Fibroblast of skin of right quadriceps (primary cell): Measurements from ENCODE around the gene SPATA32.
A peak's percentile ranks its signal among the peaks of the same experiment; 100 is the strongest.
"Not testable (repeated sequence)": the region's sequence is repeated elsewhere in the genome, so short reads cannot be mapped to it uniquely, and the experiment has no call there.

Experiments used
- DNase-seq: peaks from one replicate; pipeline ENCODE4 v3.0.0-alpha.2; 2013

The SPATA32 gene

DNA sequence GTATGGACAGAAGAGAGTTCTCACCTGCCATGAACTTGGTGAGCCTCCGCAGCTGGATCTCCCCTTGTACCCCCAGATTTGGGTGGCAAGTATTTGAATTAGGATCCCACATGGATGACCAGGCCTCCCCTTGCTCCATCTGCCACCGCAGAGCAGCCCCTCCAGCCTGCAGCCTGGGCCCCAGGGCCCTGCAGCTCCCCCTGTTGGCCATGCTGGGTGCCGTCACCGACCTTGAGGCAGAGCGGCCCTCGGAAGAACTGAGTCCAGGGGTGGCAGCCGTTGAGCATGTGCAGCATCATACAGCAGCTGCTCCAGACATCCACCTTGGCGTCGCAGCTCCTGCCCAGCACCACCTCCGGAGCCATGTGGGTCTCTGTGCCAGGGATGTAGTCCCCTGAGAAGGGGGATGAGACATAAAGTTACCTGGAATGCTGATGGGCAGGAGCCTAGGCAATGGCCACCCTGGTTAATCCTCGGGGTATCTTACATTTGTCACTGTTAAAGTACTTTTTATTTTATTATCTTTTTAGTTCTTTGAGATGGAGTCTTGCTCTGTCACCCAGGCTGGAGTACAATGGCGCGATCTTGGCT, 9.0 kb upstream of the SPATA32 start:
- no peak for DNase-seq

DNA sequence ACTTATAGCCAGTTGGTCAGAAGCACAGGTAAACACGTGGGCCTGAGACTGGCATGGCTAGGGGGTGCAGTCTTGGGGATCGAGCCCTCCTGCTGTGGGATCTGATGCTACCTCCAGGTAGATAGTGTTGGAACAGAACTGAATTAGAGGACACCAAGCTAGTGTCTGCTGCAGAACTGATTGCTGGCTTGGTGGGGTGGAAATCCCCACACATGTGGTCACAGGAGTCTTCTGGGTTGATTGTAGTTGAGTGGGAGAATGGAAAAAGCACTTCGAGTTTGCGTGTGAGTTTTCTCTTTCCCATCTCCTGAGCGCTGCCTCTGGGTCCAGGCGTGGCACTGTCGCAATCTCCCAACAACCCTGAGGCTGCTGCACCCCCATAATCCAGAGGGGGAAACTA, 8.0 kb upstream of the SPATA32 start:
- no peak for DNase-seq

DNA sequence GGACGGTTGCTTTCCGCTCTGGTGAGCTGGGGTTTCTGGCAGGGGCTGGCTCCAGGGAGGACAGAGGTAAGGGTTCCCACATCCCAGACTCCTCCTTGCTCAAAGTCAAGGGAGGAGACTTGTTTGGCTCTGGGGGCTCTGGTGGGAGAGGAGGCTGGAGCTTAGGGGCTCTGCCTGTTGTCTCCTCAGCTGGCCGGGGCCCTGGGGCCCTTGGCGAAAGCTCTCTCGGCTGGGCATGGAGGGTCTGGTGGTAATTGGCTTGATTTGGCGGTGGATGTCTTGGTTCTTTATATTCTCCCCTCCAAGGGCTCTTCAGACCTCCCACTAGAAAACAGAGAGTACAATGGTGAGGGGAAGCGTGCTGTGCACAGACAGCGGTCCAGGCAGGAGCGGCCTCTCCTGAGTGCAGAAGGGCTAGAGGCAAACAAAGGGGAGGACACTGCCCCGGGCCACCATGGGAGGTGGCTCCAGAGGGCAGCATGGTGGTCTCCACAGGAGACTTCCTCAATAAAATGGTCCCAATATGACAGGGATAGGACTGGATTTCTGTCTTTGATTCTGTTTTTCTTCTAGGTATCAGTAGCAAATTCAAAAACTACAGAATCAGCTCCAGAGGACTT, 5.7 kb upstream of the SPATA32 start:
- no peak for DNase-seq

- no peak for DNase-seq
Observed at GRCh38 chr17:45266372-45266926, 4.6 kb upstream of the SPATA32 start.

GRCh38 chr17:45265821-45266220, 3.9 kb upstream of the SPATA32 start:
- DNase-seq, result peak; percentile 83

DNA sequence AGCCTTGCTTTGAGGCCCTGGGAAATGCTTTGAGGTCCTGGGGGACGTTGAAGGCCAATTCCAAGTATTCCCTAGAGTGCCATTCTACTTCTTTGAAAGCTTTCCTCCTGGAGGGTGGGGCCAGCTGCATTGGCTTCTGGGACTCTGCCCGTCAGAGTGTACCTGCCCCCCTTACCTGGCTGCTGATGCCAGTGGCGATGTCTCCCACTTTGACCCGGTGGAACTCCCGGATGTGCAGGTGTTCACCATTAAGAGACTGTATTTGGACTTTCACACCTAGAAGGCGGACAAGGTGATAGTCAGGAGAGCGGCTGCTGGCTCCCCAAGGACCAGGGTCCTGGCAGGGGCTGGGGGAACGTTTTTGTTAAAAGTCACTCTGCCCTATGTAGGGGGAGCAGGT, 3.1 kb upstream of the SPATA32 start:
- DNase-seq, result no peak

GRCh38 chr17:45264430-45264829, 2.5 kb upstream of the SPATA32 start:
- no peak for DNase-seq

GRCh38 chr17:45263477-45263860, 1.6 kb upstream of the SPATA32 start:
- DNase-seq, result no peak

DNA sequence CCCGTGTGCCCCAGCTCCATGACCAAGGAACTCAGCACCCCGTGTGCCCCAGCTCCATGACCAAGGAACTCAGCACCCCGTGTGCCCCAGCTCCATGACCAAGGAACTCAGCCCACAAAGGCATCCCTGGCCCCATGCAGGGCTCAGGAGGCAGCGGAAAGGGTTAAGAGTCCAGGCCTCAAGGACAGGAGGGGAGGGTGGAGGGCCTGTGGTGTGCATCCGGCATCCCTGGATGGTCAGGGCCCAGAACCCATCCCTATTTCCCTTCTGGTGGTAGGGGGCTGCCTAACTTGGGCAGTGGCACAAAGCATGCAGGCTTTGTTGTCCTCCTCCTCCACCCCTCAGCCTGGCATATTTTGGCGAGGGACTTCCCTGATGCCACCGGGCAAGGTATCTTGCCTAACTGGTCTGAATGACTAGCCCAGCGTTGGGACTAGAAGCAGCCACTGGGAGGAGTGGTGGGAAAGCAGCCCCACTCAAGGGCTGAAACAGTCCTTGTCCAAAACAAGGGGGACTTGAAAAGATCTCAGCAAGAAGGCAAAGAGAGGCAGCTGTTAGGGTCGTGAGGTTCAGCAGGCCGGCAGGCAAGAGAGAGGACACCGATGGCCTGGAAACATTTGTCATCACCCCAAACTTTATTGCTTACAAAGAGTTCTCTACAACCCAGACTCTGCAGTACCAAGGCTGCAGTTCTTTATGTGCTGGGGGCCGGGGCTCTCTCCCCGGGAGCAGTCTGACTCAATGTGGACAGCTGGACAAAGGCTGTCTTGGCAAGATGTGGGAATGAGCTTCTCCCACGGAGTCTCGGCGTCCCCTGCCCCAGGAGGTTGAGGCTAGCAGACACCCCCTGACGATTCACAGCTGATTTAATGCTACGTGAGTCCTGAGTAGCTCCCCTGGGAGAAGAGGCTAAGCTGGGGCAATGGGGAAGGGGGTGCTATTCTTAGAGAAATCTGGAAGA, 902 bp upstream of the SPATA32 start:
- DNase-seq, result no peak

DNA sequence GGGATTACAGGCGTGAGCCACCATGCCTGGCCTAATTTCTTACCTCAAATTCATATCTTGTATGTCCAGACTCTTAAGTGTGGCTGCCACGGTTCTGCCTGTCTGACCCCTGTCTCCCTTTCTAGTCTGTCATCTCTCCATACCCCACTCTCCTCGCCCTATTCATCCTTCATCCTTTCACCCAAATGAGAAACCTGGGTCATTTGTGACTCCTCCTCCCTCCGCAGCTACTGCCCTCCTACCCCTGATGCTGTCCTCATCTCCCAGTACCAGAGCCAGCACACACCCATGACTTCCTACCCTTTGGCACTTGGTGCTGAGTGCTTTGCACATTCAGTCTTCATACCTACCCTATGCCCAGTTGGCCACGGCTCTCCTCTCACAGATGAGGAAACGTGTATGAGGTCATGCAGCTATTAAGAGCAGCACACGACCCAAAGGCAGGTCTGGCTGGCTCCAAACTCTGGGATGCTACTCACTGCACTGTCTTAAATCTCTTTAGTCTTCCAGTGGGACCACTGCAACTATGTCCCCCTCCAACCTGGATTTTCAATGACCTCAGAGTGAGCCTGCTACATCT, 1.6 kb downstream of the SPATA32 start:
- DNase-seq, result no peak

- no peak for DNase-seq
Observed at GRCh38 chr17:45258981-45259380, 2.9 kb downstream of the SPATA32 start.

DNA sequence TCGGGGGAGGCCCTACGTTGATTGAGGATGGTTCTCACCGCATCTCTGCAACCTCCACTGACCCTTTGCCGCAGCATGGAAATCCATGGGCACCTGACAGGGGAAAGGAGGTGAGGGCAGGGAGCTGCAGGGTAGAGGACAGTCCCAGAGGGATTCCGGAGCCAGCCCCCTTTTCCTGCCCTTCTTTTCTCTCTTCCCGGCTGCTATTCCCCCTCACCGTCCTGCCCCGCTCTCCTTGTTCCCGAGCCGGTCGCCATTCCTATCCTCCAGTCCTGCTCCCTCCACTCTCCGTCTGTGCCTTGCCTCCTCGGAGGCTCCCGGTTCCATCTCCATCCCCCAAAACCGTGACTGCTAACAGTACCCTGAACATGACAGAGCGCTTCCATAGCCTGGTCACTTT, 4.8 kb downstream of the SPATA32 start:
- no peak for DNase-seq

- DNase-seq, result no peak
Observed at GRCh38 chr17:45256114-45256966, 5.6 kb downstream of the SPATA32 start.

DNA sequence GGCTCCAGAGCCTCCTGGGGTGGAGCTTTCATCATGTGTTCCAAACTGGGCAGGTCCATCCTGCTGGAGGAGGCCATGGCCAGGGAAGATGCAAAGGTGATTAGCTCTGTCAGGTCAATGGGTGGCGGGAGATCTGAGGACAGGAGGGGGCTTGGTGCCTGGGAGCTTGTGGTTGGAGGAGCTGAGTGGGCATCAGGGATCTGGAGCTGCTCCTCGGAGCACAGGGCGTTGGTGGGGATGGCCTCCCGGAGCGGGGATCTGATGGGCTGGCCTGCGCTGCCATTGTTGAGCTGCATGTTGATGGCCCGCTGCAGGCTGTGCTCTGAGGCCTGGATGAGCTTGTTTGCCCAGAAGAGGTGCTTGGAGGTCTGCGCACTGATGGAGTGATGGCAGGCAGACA, 6.5 kb downstream of the SPATA32 start:
- no peak for DNase-seq

GRCh38 chr17:45253879-45254278, 8.0 kb downstream of the SPATA32 start:
- DNase-seq, result no peak

GRCh38 chr17:45253237-45253636, 8.7 kb downstream of the SPATA32 start:
- DNase-seq, result not testable (repeated sequence)

GRCh38 chr17:45251931-45252330, 10.0 kb downstream of the SPATA32 start:
- DNase-seq, result no peak

DNA sequence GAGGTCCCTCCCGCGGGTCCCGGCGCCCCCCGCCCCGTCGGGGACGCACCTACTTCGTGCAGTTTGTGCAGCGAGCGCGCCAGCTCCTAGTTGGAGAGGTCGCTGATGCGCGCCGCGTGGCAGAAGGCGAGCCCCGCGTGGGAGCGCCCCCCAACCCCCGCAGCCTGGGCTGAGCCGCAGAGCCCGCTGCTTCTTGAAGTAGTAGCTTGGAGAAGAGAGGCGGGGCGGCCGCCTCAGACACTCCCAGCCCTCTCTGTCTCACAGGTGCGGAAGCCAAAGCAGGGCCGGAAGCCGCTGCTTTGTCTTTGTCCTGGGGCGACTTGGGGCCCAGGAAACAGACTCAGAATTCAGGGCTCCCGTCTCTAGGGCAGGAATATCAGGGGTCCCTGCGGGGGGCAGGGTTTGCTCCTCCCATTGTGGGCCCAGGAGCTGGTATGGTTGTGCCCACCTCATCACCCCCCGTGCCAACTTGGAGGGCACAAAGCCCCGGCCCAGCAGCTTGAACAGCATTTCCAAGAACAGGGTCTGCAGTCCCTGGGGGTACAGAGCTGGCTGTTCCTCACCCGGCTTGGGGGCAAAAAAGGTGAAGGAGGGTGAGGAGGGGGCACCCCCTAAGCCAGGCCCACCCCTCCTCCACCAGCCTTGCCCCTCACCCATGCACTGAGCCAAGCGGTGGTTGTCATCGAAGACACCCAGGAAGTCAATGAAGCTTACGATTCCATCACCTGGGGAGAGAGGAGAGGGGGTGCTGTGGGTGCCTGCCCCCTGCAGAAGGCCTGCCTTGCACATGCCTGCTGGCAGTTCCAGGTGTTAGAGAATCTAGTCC, 13.5 kb downstream of the SPATA32 start:
- no peak for DNase-seq

GRCh38 chr17:45247429-45248131, 14.3 kb downstream of the SPATA32 start:
- peak; percentile 44 for DNase-seq

GRCh38 chr17:45246861-45247428, 14.9 kb downstream of the SPATA32 start:
- no peak for DNase-seq
